ENCODE measurements around the gene MED28.

DNA sequence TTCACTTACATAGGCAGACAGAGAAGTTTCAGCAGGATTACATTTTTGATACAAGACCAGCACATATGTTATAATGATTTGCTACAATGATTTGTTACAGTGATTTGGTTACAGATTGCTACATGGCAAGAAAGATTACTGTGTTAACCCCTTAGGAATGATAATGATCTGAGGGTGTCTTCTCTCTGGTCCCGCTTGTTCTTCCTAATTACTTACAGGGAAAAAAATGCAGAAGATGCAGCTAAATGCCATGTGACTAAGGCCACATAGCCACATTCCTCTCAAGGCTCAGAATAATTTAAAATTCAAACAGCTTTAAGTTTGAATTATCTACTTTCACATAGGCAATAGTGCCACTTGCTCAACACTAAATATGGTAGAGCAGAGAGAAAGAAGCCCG is 47.2 kb upstream of the MED28 start:
- TF ChIP-seq, protein P1, sequence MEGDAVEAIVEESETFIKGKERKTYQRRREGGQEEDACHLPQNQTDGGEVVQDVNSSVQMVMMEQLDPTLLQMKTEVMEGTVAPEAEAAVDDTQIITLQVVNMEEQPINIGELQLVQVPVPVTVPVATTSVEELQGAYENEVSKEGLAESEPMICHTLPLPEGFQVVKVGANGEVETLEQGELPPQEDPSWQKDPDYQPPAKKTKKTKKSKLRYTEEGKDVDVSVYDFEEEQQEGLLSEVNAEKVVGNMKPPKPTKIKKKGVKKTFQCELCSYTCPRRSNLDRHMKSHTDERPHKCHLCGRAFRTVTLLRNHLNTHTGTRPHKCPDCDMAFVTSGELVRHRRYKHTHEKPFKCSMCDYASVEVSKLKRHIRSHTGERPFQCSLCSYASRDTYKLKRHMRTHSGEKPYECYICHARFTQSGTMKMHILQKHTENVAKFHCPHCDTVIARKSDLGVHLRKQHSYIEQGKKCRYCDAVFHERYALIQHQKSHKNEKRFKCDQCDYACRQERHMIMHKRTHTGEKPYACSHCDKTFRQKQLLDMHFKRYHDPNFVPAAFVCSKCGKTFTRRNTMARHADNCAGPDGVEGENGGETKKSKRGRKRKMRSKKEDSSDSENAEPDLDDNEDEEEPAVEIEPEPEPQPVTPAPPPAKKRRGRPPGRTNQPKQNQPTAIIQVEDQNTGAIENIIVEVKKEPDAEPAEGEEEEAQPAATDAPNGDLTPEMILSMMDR (optimal IDR thresholded peaks at IDR 0.05 in 1 of 3, IDR thresholded peaks at IDR 0.05 in 1 of 3, conservative IDR thresholded peaks at IDR 0.05 in 1 of 3; ENCODE audit: extremely low read depth in 1 of 3, insufficient read depth in 2 of 3, low read length in 3 of 3), result no peak
- TF ChIP-seq EZH2 (IDR thresholded peaks at IDR 0.05; ENCODE audit: low read length), result no peak

Data from keratinocyte (primary cell).